C4-2B (cell line): ENCODE data around the gene FUT7.

ENCODE experiments used
- H3K27ac ChIP-seq: fragments of 450-650 bp; 2 replicates; pipeline ENCODE4 v1.5.1; 2017
- ZFX ChIP-seq: fragments of 450-650 bp; IDR thresholded peaks from 2 replicates; pipeline ENCODE4 v1.6.1; 2017
- TF ChIP-seq, protein P1 (sequence below): fragments of 450-650 bp; conservative IDR thresholded peaks from 2 replicates; pipeline ENCODE4 v1.5.1; 2017; ENCODE audit warnings: mild to moderate bottlenecking

FUT7 gene

DNA sequence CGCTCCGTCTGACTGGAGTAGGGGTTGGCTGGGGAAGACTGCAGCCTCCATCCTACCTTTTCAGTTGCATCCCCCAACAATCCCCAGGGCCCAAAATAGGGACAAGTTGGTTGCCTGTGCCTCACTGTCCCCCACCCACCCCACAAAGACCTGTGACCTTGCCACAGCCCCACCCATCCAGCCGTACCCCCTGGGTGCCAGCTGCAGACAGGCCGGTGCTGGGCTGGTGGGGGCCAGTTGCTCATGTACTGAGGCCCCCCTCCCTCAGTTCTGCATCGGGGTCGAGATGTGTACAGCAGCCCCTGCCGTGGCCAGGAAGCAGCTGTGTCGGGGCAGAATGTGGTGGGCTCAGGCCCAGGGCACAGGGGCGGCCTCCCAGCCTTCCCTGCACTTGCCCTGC, 48.7 kb downstream of the FUT7 start:
- no peak overlapping the region for H3K27ac ChIP-seq
- no peak for TF ChIP-seq ZFX
- TF ChIP-seq, protein P1, sequence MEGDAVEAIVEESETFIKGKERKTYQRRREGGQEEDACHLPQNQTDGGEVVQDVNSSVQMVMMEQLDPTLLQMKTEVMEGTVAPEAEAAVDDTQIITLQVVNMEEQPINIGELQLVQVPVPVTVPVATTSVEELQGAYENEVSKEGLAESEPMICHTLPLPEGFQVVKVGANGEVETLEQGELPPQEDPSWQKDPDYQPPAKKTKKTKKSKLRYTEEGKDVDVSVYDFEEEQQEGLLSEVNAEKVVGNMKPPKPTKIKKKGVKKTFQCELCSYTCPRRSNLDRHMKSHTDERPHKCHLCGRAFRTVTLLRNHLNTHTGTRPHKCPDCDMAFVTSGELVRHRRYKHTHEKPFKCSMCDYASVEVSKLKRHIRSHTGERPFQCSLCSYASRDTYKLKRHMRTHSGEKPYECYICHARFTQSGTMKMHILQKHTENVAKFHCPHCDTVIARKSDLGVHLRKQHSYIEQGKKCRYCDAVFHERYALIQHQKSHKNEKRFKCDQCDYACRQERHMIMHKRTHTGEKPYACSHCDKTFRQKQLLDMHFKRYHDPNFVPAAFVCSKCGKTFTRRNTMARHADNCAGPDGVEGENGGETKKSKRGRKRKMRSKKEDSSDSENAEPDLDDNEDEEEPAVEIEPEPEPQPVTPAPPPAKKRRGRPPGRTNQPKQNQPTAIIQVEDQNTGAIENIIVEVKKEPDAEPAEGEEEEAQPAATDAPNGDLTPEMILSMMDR: no peak

DNA sequence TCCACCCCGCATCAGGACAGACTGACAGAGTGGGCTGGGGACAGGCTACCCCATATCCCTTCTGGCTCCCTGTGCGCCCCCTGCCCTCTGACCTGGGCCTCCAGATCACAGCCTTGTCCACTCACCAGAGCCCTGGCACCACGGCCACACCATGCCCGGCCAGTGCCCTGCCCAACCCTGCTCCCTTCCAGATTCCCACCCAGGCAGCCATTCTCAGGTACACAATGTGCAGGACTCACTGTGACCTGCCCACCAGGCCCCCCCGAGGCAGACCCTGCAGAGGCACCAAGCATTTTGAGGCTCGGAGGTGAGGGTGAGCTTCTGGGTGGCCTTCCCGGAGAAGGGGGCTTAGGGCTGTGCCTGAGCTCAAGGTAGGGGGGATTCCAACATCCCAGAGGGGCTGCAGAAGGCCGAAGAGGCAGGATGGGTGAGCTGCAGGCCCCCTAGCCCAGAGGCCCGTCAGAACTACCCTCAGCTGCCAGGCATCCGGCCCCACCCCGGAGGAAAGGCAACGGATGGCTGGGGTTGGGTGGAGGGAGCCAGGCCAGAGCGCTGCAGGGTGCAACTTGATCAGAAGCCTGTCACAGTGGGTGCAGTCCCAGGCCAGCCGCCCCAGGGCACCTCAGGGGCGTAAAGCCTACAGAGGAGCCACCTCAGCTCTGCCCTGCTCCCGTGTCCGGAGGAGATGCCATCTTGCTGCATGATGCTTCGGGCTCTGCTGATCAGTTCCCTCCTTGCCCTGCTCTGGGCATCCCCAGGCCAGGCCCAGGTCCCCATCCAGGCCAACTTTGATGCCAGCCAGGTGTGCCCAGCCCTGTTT, 49.4 kb downstream of the FUT7 start, which contains the start of gene LCNL1:
LCNL1 (plus strand) TSS at position 762 of the 820 bp plus-strand sequence. CDS start 594 bp downstream, outside the sequence.
- TF ChIP-seq ZFX: no peak
- TF ChIP-seq, protein P1: no peak
- no peak within 1 kb of the TSS for H3K27ac ChIP-seq

DNA sequence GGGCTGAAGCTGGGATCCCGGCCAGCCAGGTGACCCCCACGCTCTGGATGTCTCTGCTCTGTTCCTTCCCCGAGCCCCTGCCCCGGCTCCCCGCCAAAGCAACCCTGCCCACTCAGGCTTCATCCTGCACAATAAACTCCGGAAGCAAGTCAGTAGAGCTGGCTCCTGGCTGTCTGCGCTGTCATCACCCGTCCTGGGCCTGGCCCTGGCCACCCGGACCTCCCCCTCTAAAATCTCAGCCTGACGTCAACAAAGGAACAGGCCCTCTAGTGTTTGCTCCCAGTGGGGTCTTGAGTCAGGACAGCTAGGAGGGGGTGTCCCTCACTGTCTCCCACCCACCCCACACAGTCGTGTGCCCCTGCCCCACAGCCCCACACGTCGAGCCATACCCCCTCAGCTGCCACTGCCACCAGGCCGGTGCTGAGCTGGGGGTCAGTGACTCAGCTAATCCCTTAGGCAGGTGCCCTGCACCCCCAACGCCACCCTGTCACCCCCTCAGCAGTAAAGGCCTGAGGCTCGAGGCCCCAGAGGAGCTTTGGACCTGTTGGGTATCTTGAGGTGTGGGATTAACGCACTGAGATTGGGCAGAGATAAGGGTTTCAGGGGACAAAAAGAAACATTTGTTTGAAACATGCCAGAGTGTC, 50.2 kb downstream of the FUT7 start:
- H3K27ac ChIP-seq: no peak overlapping the region
- TF ChIP-seq, protein P1: no peak
- no peak for TF ChIP-seq ZFX

DNA sequence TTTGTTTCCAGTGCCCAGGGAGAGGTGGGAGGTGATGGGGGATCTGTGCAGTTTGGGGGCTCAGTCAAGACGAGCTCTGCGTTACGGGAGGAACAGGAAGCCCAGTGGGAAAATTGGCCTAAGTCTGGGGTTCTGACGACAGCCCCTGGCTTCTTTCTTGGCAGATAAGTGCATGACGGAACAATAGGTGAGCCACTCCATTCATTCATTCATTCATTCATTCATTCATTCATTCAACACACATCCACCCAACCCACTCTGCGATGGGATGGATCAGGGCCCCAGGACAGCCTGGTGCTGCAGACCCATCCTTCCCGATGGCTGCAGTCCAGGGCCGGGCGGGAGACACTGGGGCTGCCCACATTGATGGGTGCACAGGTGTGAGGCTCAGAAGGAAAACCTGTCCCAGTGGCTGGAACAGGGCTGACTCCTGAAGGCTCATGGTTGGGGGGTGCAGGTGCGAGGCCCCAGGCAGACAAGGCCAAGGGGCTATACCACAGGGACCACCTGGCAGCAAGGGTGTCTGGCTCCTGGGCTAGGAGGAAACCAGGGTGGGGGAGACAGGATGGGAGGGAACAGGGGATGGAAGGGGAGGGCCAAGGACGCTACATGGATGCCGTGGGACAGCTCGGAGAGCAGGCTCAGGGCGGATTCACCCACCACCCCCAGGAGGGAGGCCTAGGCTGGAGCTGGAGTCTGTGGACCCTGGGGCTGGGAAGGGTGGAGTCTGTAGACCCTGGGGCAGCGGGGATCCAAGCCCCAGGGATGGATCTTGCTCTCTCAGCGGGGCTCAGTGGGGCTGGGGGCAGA, 51.0 kb downstream of the FUT7 start:
- H3K27ac ChIP-seq: no peak overlapping the region
- TF ChIP-seq, protein P1: no peak
- no peak for TF ChIP-seq ZFX
